HG02642 (cell line): ENCODE data around the gene IFI27L2.

Experiments
- ATAC-seq: cut with Tn5 transposase; IDR thresholded peaks from one replicate; pipeline ENCODE4 v1.9.1; 2021; ENCODE audit warnings: mild to moderate bottlenecking; ENCODE audit not compliant: unreplicated experiment, poor library complexity

The IFI27L2 gene

DNA sequence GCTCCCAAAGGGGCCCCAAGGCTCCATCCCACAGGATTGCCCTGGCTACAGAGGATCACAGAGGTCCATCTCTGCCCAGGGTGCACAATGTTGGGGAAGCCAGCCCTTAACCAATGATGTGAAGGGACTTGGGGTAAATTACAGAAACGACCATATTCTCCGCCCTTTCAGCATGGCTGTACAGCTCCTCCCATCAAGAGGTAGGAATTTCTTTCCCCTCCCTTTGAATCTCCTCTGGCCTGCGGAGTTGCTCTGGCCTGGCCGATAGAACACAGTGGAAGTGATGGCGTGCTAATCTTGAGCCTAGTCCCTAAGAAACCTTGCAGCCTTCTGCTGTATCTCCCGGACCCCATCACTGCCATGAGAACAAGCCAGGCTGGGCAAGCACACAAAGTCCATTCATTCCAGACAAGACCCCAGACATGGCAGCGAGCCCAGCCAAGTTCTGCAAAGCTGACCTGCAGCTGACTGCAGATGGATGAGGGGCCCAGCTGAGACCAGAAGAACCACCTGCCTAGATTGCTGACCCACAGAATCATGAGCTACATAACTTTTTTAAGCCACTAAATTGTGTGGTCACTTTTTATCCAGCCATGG lies 25.8 kb downstream of the IFI27L2 start:
- no peak for ATAC-seq

DNA sequence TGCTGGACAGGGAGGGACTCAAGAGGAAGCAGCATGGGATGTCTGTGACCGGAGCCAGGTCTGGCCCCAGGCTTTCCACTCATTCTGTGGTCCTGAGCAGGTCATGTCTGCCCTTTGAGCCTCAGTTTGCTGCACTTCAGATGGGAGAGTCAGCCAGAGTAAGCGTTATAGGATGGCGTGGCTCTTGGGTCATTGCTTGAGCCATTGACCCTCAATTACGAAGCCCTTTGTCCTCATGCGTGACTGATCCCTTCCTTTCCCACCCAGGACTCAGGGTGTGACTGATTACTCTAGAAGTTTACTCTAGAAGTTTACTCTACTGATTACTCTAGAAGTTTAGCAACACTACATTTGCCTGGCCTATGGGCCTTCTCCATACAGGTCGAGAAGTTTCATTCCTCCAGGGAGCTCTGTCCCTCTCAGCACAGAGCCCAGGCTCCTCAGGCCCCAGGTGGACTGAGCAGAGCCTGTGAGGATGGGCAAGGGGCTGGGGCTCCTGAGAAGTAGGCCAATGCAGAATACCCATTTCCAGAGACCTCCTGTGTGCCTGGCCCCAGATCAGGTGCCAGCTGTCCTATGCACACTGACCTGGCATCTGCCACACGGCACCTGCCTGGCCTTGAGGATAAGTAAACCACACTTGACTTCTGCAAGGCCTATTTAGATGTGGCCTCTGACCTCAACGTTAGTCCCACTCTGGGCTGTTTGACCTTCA lies 26.5 kb downstream of the IFI27L2 start:
- ATAC-seq = no peak

DNA sequence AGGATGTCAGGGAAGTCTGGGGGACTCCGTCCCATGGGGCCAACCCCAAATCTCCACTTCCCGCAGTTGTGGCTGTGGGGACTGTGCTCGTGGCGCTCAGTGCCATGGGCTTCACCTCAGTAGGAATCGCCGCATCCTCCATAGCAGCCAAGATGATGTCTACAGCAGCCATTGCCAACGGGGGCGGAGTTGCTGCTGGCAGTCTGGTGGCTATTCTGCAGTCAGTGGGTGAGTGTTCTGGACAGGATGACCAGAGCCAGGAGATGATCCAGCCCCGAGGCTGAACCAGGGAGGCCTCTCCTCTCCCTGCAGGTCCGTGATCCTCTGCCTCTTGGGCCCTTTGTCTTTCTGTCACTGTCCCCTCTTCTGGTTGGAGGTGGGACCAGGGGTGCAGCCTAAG lies 27.7 kb downstream of the IFI27L2 start:
- ATAC-seq = no peak

DNA sequence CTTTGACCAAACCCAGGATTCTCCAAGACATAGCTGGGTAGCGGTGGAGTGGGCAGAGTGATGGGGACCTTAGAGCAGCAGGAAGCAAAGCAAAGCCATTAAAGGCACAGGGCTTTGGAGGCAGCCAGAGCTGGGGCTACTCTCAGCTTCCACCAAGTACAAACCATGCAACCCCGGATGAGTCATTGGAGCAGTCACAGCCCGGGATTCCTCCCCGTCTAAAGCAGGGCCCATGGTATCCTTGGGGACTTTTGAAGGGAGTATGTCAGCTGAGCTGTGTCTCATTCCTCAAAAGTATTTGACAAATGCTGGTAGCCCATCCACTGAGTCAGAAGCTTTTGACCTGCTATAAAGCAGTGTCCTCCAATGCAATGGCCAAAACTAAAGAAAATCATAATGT lies 28.6 kb downstream of the IFI27L2 start:
- no peak for ATAC-seq

DNA sequence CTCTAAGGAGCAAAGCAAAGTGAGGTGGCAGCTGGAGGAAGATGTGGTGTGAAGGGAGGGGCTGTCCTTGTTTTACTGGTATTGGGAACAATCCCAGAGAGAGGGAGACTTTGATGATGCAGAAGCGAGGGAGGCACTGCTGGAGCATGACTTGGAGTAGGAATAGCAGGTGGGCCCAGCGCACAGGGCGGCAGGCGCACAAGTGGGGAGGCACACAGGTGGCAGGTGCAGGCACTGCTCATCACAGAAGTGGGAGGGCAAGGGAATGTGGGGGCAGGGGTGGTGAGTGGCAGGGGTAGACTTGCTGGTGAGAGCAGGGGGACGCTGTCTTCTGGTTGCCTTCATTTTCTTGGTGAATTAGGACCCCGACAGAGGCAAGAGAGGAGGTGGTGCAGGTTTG lies 30.4 kb downstream of the IFI27L2 start:
- ATAC-seq = no peak

DNA sequence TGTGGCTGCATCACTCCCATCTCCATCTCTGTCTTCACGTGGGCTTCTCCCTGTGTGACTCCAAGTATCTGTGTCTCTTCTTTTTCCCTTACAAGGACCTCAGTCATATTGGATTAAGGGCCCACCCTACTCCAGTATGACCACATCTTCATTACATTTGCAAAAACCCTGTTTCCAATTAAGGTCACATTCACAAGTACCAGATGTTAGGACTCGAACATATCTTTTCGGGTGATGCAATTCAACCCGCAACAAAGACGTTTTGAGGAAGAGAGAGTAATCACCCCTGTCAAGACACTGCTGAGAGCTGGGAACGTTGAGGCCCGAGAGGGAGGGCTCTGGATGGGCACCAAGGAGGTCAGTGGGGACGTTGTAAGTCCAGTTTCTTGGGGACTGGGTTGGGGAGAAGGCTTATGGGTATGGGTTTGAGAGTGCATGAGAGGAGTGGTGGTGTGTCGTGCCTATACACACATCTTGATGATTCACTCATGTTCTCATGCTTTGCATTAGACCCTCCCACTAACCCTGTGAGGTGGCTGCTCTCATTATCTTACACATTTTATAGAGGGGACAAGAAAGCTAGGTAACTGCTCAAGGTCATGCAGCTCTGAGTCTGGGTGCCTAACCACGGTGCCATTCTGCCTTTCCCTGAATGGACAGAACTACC lies 30.9 kb downstream of the IFI27L2 start:
- ATAC-seq = no peak

DNA sequence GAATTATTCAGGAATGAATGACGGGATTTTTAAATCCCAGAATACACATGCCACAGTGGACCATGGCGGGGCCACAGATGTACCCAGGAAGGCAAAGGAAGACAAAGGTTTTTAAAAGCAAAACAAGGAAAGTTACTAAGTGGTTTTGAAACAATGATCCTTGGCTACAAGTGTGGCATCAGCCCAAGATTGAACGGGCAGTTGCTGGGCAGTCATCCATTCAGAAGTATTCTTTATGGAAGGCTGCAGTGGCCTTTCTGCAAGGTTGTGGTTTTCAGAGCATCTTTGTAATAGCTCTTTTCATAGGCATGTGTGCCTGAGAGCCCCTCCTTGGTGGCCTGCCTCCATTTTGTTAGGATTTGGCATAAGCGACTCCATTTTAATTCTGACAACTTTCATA lies 32.3 kb downstream of the IFI27L2 start:
- ATAC-seq = no peak

DNA sequence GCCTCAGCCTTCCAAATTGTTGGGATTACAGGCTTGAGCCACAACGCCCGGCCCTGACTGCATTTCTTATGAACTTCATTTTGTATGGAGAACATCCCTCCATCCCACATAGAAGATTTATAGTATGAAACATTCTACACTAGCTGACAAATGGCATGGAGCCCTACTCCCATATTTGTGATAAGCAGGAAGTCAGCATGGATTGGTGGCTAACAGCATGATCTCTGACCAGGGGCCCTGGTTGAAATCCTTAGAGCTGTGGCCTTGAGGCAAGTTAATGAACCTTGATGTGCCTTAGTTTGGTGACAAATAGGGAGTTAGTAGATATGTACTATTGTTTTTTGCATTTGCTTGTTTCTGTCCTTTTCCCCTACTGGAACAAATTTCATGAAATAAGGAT lies 36.0 kb downstream of the IFI27L2 start:
- no peak for ATAC-seq

DNA sequence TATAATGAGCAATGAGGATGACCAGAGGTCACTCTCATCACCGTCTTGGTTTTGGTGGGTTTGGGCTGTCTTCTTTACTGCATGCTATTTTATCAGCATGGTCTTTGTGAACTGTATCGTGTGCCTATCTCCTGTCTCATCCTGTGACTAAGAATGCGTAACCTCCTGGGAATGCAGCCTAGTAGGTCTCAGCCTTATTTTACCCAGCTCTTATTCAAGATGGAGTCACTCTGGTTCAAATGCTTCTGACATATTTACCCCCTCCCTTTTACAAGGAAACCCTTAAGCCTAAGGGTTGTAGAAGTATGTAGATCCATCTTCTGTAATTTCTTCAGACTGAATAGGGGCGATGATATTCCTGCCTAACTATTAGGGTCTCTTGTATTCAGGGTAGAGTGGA lies 39.9 kb downstream of the IFI27L2 start:
- no peak for ATAC-seq

DNA sequence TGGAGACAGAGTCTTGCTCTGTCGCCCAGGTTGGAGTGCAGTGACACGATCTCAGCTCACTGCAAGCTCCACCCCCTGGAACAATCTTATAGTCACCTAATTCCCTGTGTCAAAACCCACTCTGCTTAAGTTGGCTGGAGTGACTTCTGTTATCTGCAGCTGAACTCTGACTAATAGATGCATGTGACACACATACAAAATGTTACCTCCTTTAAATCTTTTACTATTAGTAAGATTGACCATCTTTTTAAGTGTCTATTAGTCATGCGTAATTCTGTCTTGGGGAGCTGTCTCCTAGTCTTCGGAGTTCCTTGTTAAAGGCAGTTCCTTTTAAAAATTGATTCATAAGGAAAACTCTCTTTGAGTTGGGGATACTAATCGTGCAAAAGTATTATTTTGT lies 40.9 kb downstream of the IFI27L2 start:
- ATAC-seq = no peak

DNA sequence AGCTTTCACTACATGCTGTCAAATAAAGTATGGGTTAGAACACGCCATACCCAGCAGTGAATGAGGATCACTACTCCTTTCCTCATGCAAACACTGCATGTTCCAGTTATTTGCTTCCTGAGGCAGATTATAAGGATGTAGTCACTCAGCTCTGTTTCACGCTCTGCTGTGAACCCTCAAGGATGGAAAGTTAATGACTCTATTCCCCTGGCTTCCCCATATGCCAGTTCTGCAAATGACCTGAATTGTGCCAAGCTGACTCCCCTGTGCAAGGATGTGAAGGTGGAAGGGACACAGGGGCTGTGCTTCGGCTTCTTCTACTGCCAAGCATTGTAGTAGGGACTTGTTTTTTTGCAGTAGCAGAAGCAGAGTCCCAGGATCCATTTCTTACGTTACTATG lies 41.5 kb downstream of the IFI27L2 start:
- no peak for ATAC-seq

DNA sequence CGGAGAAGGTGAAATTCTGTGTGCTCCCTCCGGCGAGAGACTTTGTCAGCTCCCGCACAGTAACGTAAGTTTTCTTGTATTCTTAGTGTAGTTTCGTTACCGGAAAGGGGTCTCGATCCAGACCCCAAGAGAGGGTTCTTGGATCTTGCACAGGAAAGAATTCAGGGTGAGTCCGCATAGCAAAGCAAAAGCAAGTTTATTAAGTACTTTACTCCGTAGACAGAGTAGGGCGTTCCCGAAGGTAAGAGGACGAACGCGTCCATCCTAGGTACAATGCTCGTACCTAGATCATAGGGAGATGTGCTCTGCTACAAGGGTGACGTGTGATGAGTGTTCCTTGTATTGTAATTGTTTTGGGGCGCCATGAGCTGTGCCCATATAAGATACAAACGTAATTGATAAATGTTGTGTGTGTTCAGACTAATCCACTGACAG lies 48.0 kb downstream of the IFI27L2 start:
- peak; percentile 15 for ATAC-seq

DNA sequence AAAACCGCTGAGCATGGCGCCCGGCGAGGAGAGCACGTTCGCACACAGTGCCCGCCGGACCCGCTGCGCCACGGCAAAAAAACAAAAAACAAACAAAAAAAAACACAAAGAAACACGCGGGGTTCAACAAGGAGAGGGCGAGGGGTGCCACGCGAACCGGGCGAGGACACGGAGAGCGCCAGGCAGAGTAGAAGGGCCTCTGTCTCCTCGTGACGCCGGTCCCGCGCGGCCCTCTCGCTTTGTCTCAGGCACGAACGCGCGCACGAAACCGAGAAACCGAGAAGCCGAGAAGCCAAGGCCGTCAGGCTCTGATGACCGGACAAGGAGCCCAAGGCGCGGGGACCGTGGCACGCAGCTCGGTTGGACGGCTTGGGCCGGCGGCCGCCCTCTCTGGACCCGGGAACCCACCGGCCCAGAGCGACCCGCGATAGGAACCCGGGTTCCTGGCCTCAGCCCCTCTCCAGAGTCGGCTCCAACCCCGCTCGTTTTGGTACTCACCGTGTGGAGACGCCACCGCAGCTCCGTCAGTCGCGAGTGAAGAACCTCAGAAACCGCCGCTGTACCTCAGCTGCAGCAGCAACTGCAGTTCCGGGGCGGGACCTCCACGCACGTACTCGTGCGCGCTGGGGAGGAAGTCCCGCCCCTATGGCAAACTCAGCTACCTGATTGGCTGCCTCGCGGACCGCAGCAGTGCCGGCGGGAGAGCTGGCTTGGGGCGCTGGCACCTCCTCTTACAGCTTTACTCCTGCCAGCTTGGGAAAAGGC lies 48.6 kb downstream of the IFI27L2 start, which contains the start of the genes DDX24 and IFI27L1:
Gene DDX24, minus strand, starts transcription at position 582 of the 765 bp plus-strand sequence. CDS start 1,460 bp downstream, outside the sequence.
Gene IFI27L1, plus strand, starts transcription at position 690 of the 765 bp plus-strand sequence. CDS start 15,628 bp downstream, outside the sequence.
- ATAC-seq = peak; percentile 99

DNA sequence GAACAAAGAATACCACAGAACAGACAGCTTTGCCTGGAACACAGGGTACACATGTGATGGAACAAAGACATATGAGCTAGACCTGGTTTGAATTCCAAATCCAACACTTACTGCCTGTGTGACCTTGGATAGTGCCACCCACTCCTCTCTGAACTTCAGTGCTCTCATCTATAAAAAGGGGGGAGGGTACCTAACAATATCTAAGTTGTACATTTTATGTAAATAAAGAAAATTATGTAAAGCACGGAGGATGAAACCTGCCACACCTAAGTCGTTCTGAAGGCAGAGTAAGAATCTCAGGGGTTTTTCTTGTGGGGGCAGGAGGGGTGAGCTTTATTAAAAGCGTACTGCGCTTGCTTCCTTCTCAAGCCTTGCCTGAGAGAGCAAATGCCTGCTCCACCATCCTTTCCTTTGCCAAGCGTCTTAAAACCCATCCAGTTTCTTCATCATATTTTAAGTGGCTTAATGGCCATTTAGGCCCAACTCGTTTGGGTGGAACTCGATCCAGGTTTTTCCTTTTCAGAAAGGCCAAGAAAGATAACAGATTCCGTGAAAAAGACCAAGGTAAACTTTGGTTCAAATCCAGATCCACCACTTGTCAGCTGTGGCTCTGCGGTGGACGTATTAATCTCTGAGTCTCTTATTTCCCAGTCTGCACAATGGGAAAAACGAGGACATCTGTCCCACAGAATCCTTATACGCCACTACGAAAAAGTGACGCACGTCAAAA lies 49.3 kb downstream of the IFI27L2 start:
- no peak for ATAC-seq

DNA sequence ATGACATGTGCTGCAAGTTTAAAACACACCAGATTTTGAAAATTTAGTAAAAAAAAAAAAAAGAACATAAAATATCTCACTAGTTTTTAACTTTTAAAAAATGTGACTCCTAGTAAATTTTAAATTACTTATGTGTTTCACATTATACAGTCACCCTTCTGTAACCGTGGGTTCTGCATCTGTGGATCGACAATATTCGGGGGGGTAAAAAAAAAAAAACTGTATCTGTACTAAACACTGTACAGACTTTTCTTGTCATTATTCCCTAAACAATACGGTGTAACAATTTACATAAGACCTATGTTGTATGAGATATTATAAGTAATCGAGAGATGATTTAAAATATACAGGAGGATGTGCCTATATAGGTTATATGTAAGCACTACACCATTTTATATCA lies 51.6 kb downstream of the IFI27L2 start:
- ATAC-seq = no peak
